Activated CD4-positive, alpha-beta T cell treated with anti-CD3 and anti-CD28 coated beads, Interleukin-10, Interleukin-2, amounts not matched to agents 100 ng/mL and 50 ng/mL, durations not matched to agents 16 hours and 8 hours (primary cell): ENCODE results near the gene PARD3.

Experiments
- DNase-seq: peaks from one replicate; pipeline ENCODE4 v3.0.0-alpha.2; 2020

The PARD3 gene

GRCh38 chr10:34161777-34162370 lies 653.2 kb downstream of the PARD3 start:
- DNase-seq = no peak

GRCh38 chr10:34160595-34160994 lies 654.5 kb downstream of the PARD3 start:
- DNase-seq = no peak

- DNase-seq = no peak
Observed at GRCh38 chr10:34157501-34157900, 657.6 kb downstream of the PARD3 start.

GRCh38 chr10:34156781-34157425 lies 658.2 kb downstream of the PARD3 start:
- DNase-seq = no peak

- no peak for DNase-seq
Observed at GRCh38 chr10:34155812-34156211, 659.3 kb downstream of the PARD3 start.

GRCh38 chr10:34154383-34154900 lies 660.7 kb downstream of the PARD3 start:
- no peak for DNase-seq

- no peak for DNase-seq
Observed at GRCh38 chr10:34153663-34154382, 661.3 kb downstream of the PARD3 start.

GRCh38 chr10:34152434-34152833 lies 662.7 kb downstream of the PARD3 start:
- no peak for DNase-seq

GRCh38 chr10:34151931-34152330 lies 663.2 kb downstream of the PARD3 start:
- DNase-seq = no peak

GRCh38 chr10:34151481-34151880 lies 663.6 kb downstream of the PARD3 start:
- no peak for DNase-seq

- DNase-seq = no peak
Observed at GRCh38 chr10:34150103-34150502, 665.0 kb downstream of the PARD3 start.

GRCh38 chr10:34148305-34148657 lies 666.8 kb downstream of the PARD3 start:
- DNase-seq = no peak

- no peak for DNase-seq
Observed at GRCh38 chr10:34147641-34148304, 667.3 kb downstream of the PARD3 start.

- DNase-seq = no peak
Observed at GRCh38 chr10:34145715-34146114, 669.4 kb downstream of the PARD3 start.

GRCh38 chr10:34143466-34143865 lies 671.6 kb downstream of the PARD3 start:
- DNase-seq = no peak

- DNase-seq = no peak
Observed at GRCh38 chr10:34141032-34141680, 673.9 kb downstream of the PARD3 start.

- no peak for DNase-seq
Observed at GRCh38 chr10:34139559-34139958, 675.5 kb downstream of the PARD3 start.

GRCh38 chr10:34137955-34138354 lies 677.1 kb downstream of the PARD3 start:
- no peak for DNase-seq

GRCh38 chr10:34137201-34137600 lies 677.9 kb downstream of the PARD3 start:
- DNase-seq = no peak

GRCh38 chr10:34135515-34135914 lies 679.6 kb downstream of the PARD3 start:
- DNase-seq = no peak

GRCh38 chr10:34134602-34135001 lies 680.5 kb downstream of the PARD3 start:
- no peak for DNase-seq

GRCh38 chr10:34133406-34133805 lies 681.7 kb downstream of the PARD3 start:
- DNase-seq = no peak

- no peak for DNase-seq
Observed at GRCh38 chr10:34131152-34131551, 683.9 kb downstream of the PARD3 start.
